Spleen (tissue), 7 donors: ENCODE data around the gene CAMTA1.

ENCODE experiments used
- CTCF ChIP-seq, 11 experiments: fragments of 200-600 bp in 7 of 11; fragments of 450-650 bp in 4 of 11; sonication (generic) in 4 of 11; IDR thresholded peaks in 8 of 11; conservative IDR thresholded peaks in 3 of 11; 1 replicate in 7 of 11; 2 replicates in 4 of 11; pipeline versions ENCODE4 v1.4.0 to v1.8.0; 2016 to 2021; ENCODE audit warnings: antibody characterized with exemption in 11 of 11, inconsistent platforms in 4 of 11, mild to moderate bottlenecking in 1 of 11
- POLR2AphosphoS5 ChIP-seq, 3 donors: sonication (generic); formaldehyde crosslinking; IDR thresholded peaks; one replicate each; pipeline ENCODE4 v1.5.1; 2017; ENCODE audit warnings: antibody characterized with exemption in 3 of 3
- donor health status: DM: no; HTN: no; CAD: no; lungs with moderate emphysema.
- donor health status: DM: no; HTN: no; CAD: no.
- donor health status: DM: no; HTN: no; CAD: no.

GRCh38 chr1:7120863-7121621, 335.8 kb downstream of the CAMTA1 start:
- no peak for TF ChIP-seq CTCF (IDR thresholded peaks at IDR 0.05 in 8 of 11, conservative IDR thresholded peaks at IDR 0.05 in 3 of 11)
- no peak for TF ChIP-seq POLR2AphosphoS5 (IDR thresholded peaks at IDR 0.05)
